Progenitor cell of endocrine pancreas (in vitro differentiated cells): ENCODE measurements around the gene SOX30. TPM values are rescaled to one million over a fixed set of nuclear protein-coding genes. Genes with fewer than 3 reads are reported as not detected.
A peak's percentile ranks its signal among the peaks of the same experiment; 100 is the strongest.

Experiments
- DNase-seq: peaks from one replicate; pipeline ENCODE4 v3.0.0; 2021; ENCODE audit warnings: low spot score; ENCODE audit not compliant: unreplicated experiment
- H3K27ac Mint-ChIP-seq: 2 replicates; pipeline ENCODE4 v1.8.0; 2021; ENCODE audit warnings: mild to moderate bottlenecking, moderate library complexity, mixed read lengths
- H3K27me3 Mint-ChIP-seq: 2 replicates; pipeline ENCODE4 v1.8.0; 2021; ENCODE audit warnings: mixed read lengths
- H3K36me3 Mint-ChIP-seq: 2 replicates; pipeline ENCODE4 v1.8.0; 2022; ENCODE audit warnings: mixed read lengths; ENCODE audit not compliant: insufficient read depth
- H3K4me1 Mint-ChIP-seq: 2 replicates; pipeline ENCODE4 v1.8.0; 2021; ENCODE audit warnings: low read depth, mixed read lengths
- H3K4me3 Mint-ChIP-seq: 2 replicates; pipeline ENCODE4 v1.8.0; 2021; ENCODE audit warnings: low read depth, mild to moderate bottlenecking, moderate library complexity, mixed read lengths
- H3K9me3 Mint-ChIP-seq: 2 replicates; pipeline ENCODE4 v1.8.0; 2021; ENCODE audit warnings: low read depth, mixed read lengths
- total RNA-seq: library from RNA; stranded (reverse); gene quantifications from 2 replicates; pipeline ENCODE4 v1.2.1, GENCODE V29; 2021
- TF ChIP-seq, protein P1 (sequence below): fragments of 200-600 bp; sonication (generic); IDR thresholded peaks from one replicate; pipeline ENCODE4 v1.5.0; 2021; ENCODE audit warnings: antibody characterized with exemption, mild to moderate bottlenecking; ENCODE audit not compliant: unreplicated experiment

Gene SOX30
- total RNA-seq, 1 donor from 2014 or later, result not detected

DNA sequence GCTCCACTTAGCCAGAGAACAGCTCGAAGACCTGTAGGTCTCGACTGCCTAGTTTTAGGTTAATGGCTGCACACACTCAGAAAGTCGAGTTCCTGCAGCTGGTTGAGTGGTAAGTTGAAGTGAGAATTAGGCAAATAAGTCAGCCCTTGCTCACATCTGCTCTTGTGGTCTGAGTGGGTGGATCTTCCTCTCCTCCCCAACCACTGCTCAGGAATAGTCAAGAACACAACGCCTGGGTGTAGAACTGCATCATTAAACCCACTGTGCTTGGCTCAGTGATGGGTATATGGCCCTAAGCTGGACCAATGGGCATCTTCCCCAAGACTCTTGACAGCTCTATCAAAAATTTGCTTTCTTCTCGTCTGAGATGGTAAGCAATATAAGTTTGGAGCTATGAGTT lies 55.8 kb downstream of the SOX30 start:
- Mint-ChIP-seq H3K4me1 (peaks cover 23% of the 10 kb centered on the region), H3K36me3 (no peaks in the 10 kb centered on the region), H3K27ac (no peak overlapping the region), H3K4me3 (no peak overlapping the region), H3K9me3 (peaks cover 9% of the 10 kb centered on the region), H3K27me3 (no peaks in the 10 kb centered on the region)
- no peak for DNase-seq
- TF ChIP-seq, protein P1, sequence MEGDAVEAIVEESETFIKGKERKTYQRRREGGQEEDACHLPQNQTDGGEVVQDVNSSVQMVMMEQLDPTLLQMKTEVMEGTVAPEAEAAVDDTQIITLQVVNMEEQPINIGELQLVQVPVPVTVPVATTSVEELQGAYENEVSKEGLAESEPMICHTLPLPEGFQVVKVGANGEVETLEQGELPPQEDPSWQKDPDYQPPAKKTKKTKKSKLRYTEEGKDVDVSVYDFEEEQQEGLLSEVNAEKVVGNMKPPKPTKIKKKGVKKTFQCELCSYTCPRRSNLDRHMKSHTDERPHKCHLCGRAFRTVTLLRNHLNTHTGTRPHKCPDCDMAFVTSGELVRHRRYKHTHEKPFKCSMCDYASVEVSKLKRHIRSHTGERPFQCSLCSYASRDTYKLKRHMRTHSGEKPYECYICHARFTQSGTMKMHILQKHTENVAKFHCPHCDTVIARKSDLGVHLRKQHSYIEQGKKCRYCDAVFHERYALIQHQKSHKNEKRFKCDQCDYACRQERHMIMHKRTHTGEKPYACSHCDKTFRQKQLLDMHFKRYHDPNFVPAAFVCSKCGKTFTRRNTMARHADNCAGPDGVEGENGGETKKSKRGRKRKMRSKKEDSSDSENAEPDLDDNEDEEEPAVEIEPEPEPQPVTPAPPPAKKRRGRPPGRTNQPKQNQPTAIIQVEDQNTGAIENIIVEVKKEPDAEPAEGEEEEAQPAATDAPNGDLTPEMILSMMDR, result no peak

DNA sequence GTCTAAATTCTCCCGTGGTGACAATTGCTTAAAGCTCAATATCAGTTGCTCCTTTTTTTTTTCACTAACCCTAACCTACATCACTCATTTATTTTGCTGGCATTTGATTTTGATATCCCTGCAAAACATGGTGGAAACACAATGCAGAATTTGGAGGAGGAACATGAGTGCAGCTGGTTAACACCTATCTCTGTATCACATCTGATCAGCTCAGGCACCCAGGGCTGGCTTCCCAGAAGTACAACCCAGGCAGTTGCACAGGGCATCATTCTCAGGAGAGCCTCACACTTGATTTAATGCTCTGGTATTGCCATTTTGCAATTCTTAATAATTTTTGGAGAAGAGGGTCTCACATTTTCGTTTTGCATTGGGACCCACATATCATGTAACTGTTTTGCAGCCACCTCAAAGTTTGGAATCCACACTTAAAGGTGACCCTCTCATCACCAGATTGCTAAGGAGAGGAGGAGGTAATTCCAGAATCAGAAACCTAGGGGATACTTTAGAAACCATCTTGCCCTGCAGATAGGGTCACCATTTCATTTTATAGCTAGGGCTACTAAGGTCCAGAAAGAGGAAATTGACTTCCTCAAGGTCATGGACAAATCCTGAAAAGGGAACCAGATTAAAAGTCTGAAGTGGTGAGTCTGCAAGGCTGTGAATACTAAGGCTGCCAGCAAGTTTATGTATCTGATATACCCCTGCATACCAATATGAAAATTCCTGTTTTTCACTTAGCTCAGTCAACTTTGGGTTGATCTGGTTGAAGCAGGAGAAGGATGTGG lies 57.4 kb downstream of the SOX30 start:
- Mint-ChIP-seq H3K4me3 (no peak overlapping the region), H3K27me3 (no peaks in the 10 kb centered on the region), H3K4me1 (peaks cover 23% of the 10 kb centered on the region), H3K27ac (no peak overlapping the region), H3K36me3 (no peaks in the 10 kb centered on the region), H3K9me3 (peaks cover 9% of the 10 kb centered on the region)
- TF ChIP-seq, protein P1, result no peak
- no peak for DNase-seq

DNA sequence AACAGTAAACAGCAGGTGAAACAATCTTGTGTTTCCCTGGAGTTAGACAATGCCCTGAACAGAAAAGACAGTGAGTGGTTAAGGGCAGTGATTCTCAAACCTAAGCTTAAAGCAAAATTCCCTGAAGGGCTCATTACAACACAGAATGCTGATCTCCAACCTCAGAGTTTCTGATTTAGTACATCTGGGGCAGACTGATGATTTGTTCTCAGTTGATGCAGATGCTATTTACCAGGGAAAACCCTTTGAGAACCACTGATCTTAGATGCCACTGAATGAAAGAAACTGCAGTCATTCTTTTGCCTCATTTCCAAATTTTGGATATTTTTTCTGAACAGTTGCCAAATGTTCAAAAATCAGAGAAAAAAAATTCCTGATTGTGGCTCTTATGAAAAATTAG lies 58.0 kb downstream of the SOX30 start:
- H3K36me3 Mint-ChIP-seq, result no peaks in the 10 kb centered on the region
- H3K27me3 Mint-ChIP-seq, result no peaks in the 10 kb centered on the region
- H3K4me3 Mint-ChIP-seq, result no peak overlapping the region
- H3K9me3 Mint-ChIP-seq, result peaks cover 9% of the 10 kb centered on the region
- no peak for DNase-seq
- TF ChIP-seq, protein P1, result no peak
- H3K4me1 Mint-ChIP-seq, result peaks cover 23% of the 10 kb centered on the region
- H3K27ac Mint-ChIP-seq, result peak overlapping the region; percentile 47

DNA sequence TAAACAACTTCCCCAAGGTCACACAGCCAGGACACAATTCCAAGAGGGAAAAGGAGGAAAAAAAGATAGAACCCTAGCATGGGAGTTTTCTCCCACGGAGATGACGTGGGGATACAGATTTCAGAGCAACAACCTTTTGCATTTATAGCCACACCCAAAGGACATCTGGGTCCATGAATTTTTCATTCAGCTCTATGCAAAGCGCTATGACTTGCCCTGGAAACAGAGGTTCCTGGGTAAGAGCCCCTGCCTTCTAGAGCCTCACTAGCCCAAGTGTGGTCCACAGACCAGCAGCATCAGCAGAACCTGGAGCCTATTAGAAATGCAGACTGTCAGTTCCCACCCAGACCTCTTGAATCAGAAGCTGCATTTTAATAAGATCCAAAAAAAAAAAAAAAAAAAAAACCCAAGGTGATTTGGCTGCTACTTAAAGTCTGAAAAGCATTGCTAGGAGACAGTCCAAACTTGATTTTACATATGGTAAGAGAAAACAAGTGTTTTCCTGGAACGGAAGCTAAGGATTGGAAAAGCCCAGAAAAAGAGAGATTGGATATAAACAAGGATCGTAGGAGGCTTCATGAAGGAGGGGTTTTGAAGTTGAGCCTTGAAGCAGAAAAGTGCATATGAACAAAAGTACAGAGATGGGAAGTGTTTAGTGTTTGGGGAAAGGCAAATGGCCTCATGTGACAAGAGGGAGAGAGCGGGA lies 59.0 kb downstream of the SOX30 start:
- TF ChIP-seq, protein P1, result no peak
- peak overlapping the region; percentile 13 for H3K27ac Mint-ChIP-seq
- DNase-seq, result no peak
- peaks cover 9% of the 10 kb centered on the region for H3K9me3 Mint-ChIP-seq
- H3K36me3 Mint-ChIP-seq, result no peaks in the 10 kb centered on the region
- H3K4me3 Mint-ChIP-seq, result no peak overlapping the region
- H3K27me3 Mint-ChIP-seq, result no peaks in the 10 kb centered on the region
- H3K4me1 Mint-ChIP-seq, result peaks cover 23% of the 10 kb centered on the region

DNA sequence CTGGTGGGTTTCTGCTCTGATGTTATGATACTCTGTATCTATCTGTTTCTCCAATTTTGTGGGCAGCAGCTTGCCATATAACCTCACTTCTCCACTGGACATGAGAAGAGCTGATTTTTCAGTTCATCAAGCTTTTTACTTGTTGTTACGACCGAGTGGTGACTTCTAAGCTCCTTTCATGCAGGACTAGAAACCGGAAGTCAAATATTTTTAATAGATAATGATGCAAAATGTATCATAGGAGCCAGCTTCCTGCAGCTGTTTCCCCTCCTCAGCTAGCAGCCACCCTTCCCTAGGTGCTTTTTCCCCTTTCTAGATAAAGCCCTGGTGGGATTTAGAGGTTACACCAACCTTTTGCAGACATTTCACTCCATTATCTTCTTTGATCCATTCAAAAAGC lies 59.6 kb downstream of the SOX30 start:
- Mint-ChIP-seq H3K9me3 (peaks cover 9% of the 10 kb centered on the region), H3K27me3 (no peaks in the 10 kb centered on the region), H3K36me3 (no peaks in the 10 kb centered on the region), H3K4me3 (no peak overlapping the region), H3K4me1 (peaks cover 23% of the 10 kb centered on the region), H3K27ac (no peak overlapping the region)
- DNase-seq, result no peak
- TF ChIP-seq, protein P1, result no peak
